Measurements from ENCODE around the gene SLC12A1.
A peak's percentile ranks its signal among the peaks of the same experiment; 100 is the strongest.

The SLC12A1 gene

DNA sequence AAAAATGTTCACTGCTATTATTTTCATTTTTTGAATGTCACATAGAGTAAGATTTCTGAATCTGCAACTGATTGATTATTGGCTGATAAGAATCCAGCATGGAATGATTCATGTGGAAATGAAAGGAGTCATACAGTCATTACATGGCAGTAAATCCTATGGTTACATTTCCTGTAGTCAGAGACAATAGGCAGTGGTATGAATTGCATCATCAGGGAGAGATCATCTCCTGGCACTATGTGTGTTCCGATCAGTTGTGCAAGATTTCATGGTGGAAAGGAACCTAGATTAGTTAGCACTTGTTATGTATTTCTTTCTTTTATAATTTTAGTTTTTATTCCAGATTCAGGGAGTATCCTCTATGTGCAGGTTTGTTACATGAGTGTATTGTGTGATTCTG is 38.8 kb downstream of the SLC12A1 start:
- DNase-seq: peak; percentile 2 to 27 (median 7)

DNA sequence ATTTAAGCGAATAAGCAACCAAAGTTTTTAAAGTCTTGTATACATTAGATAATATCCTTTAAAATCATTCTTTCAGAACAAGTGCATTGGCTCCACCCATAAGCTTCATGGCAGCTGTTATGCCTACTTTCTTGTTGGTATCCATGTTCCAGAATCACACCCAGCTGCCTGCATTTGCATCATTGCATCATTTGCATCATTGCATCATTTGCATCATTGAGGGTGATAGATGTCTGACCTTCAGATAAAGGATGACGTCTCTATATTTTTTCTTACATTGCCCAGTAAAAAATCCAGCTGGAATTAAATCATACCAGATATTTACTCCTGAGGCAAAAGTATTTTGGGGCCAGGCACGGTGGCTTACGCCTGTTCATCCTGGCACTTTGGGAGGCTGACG is 42.3 kb downstream of the SLC12A1 start:
- DNase-seq: no peak

DNA sequence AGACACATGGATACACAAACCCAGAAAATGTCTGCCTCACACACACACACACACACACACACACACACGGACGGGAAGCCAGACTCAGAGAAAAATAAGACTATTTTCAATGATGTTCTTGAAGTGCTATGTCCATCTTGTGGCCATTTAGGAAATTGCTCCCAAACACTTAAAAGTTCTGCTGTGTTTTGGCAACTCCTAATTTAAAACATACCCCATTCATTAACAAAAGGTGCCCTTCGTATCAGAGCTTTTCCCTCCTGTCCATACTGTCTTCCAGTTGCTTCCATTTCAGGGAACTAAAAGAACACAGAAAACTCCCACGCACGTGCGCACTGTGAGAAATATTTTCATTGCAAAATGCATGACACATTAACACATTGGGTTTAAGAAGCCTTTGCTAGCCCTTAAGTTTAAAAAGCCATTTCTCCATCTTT is 44.6 kb downstream of the SLC12A1 start:
- DNase-seq: peak; percentile 31 to 62 (median 55)

DNA sequence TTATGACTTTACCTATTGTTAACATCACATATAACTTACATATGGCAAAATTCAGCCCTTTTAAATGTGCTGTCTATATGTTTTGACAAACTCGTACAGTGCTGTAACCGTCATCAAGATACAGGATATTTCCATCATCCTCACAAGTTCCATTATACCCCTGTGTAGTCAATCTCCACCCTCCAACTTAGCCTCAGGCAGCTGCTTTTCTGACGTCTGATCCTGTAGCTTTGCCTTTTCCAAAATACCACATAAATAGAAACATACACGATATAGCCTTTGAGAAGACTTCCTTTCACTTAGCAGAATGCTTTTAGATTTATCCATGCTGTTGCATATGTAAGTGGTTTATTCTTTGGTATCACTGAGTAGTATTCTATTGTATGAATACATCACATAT is 47.1 kb downstream of the SLC12A1 start:
- no peak for DNase-seq

DNA sequence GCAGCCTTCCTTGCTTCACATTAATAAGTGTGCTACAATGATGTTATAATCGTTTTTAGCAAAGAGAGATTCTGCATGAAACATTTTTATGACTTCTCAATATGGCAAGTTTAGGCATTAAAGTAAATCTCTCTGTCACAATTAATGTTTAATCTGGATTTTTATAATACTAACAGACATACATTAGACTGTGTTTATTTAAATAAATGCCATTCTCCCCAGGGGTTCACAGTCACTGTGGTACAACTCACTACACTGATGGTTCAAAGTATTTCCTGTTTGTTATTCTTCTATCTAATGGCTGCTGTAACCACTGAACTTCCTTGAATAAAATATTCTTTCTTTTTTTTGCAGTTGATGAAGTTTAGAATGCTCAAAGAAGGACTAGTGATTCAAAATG is 59.0 kb downstream of the SLC12A1 start:
- no peak for DNase-seq

DNA sequence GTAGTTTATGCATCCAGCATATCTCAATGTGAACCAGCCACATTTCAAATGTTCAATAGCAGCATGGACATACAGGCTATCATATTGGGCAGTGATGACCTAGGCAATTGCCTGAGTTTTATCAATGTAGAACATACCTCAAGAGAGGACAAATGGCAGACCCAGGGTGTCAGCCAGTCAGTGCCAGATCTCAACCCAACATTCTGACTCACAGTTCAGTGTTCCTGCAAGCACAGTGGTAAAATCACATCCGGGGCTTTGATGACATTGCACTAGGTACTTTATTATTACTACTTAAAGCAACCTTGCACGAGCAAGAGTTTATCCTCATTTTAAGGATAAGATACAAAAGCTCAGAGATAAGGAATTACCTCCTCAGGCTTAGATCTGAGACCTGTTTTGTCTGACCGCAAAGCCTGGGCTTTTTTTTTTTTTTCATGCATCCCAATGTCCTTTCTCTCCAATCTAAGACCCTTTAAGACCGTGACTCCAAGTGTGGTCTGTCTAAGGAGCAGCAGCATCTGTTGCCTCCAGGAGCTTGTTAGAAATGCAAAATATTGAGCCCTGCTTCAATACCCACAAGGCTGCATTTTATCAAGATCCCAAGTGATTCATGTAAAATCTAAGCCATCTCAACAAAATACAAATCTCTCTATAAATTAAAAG is 60.1 kb downstream of the SLC12A1 start:
- no peak for DNase-seq

DNA sequence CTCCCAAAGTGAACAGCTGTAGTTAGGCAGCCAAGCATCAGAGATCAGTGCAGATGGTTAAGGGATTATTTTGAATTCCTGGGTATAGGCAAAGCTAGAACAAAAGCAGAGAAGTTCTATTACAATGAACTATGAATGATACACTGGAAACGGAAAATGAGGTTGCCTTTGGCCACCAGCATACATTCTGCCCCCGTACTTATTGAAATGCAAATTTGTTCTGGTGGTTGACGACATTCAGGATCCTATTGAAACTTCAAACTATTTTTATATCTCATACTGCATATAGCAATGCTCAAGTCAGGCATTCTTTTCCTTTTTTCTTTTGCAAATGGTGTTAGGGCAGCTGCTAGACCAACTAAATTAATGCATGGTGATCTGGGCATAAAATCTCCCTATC is 61.7 kb downstream of the SLC12A1 start:
- no peak for DNase-seq

DNA sequence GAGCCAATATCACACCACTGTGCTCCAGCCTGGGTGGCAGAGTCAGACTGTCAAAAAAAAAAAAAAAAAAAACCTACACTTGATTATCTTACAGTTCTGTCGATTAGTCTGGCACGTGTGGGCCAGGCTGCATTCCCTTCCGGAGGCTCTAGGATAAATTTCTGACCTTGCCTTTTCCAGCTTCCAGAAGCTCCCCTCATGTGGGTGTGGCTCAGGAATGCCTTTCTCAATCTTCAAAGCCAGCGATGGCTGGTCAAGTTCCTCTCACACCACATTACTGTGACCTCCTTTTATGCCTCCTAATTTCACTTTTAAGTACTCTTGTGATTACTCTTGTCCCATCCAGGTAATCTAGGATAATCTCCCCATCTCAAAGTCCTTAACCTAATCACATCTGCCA is 66.9 kb downstream of the SLC12A1 start:
- no peak for DNase-seq

DNA sequence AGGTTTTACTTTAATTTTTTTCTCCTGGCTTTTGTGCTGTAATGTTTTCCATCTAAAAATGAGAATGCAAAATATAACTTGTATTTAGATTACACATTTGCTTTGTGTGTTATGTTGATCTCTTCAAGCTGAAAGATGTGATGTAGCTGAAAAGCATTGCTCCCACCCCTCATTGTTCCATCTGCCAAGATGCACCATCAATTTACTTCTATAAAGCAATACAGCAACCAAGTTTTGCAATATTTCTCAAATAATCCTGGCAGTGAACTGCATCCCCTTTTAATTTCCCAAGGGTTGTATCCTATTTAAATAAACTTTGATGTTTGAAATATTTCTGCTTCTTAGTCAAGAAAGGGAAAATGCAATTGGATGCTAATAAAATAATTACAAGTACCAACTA is 72.6 kb downstream of the SLC12A1 start:
- DNase-seq: no peak

DNA sequence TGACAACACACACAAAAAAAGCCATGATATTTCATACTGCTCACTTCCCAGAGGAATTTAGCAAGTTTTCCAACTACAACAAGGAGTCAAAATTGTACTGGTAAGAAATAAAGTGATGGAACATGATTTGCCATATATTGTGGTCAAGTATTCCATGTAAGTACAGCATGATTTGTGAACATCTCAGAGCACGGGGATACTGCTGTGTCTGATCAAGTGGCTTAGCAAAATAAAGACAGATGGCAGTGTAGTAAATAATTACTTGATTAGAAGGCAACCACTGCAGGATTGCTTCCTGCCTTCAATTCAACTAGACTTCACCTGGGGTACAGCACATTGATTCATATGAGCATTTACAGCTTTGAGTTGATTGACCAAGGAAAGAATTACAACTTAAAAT is 73.5 kb downstream of the SLC12A1 start:
- DNase-seq: no peak

DNA sequence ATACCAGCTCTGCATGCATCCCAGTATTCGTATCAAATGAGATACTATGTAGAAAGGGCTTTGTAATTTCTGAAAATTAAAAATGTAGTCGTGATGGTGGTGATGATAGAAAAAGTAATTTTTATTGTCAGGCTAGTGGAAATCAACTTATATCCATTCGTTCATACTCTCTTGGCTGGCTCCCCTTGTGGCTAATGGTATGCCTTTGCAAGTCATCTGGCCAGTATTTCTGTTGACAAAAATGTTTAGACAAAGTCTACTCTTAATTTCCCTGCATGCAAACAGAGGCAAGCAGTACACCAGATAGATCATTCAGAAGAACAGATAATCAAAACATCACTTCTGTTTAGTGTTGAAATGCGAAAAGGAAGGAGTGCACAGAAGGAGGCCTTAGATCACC is 75.6 kb downstream of the SLC12A1 start:
- no peak for DNase-seq

DNA sequence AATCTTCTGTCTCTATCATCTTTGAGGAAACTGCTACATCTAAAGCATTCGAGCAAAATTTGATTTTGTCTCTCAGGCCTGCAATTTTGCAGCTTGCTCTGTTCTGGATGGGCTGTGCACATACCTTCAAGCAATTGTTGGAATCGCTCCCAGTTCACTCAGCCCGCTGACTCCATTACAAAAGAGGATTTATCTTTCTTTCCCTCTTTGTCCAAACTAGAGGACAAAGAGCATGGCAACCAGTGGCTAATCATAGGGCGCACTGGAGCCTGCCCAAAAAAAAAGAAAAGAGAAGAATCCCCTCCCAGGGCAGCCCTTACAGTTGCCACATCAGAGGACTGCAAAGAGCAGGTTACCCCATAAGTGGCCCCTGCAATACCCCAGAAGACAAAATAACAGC is 76.1 kb downstream of the SLC12A1 start:
- DNase-seq: no peak

DNA sequence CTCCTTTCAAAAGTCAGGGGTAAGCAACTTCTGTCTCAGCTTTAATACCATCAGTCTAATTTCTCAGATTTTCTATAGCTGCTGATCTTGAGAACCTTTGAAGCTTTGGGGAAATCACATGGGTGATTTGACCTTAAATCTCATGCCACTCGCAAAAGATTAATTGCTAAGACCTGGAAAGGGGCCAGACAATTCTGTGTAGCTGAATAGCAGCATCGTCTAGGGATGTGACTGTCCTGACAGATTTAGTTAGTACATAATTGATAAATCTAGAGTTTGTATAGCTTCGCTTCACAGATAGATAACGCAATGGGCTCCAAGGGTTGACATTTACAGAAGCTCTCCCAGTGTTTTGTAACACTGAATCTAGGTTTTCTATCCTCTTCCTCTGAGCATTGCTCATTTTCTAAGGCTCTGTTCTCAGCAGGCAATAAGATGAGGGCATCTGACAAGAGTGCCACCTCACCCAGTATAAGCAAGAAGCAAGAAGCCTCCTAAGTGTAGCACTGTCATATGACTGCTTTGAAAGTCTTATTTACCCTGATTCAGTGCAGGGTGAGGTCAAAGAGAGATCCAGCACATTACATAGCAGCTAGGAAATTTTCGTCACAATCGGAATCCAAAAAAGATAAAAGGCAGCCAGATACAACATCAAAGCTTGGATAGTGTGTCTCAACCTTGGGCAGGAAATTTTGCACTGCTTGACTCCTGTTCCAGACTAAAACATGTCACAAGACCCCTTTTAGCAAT is 77.5 kb downstream of the SLC12A1 start:
- DNase-seq: no peak

DNA sequence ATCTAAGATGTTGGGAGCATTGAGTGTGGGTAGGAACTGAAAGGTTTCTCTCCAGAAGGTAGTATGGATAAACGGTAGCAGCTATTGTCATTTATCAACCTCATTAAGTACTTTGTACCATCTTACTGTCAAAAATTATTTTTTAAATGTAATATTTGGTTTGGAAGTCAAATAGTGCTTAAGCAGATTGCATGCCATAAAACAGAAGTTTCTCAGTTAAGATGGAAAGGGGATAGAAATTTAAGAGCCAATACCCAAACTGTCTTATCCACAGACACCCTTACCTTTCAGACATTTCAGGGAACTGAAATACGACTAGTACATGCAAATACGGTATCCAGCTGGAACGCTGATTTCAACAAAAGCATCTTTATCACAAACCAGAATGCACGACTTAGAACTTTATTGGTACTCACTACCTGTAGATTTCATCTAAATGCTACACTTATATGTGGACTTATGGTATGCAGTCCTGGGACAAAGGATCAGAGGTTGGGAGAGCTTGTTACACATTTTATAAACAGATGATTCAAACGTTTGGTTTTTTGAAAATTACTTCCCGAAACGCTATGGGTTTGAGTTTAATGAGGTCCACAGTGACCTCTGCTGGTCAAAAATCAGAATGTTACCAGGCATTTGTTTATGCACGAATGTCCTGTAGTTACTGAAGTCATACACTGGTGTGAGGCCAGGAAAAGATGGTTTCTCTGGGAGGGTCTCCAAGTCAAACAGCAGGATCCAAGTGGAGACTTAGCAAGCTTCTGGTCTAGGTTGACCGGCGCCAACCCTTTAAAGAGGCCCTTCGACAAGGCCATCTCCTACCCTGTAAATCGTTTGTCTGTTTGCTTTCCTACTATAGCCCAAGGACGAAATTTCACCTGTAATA is 79.5 kb downstream of the SLC12A1 start:
- peak; percentile 79 to 86 (median 80) for DNase-seq

DNA sequence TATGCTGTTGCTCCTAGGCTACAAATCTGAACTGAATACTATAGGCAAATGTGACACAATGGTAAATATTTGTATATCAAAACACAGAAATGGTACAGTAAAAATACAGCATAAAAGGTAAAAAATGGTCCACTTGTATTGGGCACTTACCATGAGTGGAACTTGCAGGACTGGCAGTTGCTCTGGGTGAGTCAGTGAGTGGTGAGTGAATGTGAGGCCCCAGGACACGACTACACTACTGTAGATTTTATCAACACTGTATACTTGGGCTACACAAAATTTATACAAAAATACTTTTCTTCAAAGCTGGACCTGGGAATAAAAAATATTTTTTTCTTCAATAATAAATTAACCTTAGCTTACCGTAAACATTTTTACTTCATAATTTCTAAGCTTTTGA is 83.5 kb downstream of the SLC12A1 start:
- DNase-seq: no peak

DNA sequence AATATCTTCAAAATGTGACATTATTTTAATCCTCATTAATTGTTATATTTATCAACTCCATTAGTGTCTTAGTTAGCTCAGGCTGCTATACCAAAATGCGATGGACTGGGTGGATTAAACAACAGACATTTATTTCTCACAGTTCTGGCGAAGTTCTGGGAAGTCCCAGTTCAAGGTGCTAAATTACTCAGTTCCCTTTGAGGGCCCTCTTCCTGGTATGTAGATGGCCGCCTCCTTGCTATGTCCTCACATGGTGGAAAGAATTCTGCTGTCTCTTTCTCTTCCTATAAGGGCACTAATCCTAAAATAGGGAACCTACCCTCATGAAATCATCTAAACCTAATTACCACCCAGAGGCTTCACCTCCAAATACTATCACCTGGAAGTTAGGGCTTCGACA is 86.4 kb downstream of the SLC12A1 start:
- no peak for DNase-seq

DNA sequence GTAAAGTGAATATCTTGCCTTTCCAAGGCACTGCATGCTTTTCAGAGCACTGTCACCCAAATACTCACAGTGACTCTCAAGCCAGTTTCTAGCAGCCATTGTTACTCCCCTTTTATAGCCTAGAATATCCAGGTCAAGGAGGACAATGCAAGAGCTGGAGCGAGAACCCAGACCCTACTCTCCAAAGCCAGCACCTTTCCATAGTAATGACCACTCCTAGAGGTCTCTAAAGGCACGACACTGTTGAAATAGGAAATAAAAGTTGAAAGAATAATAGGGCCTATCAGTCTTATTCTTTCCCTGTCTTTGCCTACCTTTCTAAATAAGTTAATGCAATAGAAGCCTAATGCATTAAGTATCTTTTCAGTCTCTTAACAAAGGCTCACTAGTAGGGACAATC is 91.6 kb downstream of the SLC12A1 start:
- no peak for DNase-seq

DNA sequence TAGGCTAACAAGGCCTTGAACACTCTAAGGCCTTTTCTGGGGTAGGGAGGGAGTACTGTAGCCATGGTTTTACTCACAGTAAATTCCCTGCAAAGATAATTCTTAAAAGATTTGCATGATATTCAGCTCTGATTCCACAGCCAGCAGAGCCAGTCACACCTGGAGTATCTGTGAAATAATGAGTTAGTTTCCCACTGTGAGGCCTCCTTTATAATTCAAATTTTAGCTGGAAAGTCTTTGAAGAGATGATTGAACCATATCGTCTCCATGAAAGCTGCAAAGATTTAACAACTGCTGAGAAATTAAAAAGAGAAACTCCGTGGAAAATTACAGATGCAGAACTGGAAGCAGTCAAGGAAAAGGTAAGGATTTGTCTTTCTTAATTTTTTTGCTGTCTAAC is 92.8 kb downstream of the SLC12A1 start:
- no peak for DNase-seq

DNA sequence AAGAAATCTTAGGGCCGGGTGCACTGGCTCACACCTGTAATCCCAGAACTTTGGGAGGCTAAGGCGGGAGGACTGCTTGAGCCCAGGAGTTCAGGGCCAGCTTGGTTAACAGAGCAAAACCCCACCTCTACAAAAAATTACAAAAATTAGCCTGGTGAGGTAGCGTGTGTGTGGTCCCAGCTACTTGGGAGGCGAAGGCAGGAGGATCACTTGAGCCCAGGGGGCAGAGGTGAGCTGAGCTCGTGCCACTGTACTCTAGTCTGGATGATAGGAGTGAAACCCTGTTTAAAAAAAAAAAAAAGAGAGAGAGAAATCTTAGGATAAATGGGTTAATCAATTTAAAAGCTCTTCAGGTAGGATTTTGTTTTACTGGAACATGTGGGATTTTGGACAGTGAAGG is 93.9 kb downstream of the SLC12A1 start:
- no peak for DNase-seq

DNA sequence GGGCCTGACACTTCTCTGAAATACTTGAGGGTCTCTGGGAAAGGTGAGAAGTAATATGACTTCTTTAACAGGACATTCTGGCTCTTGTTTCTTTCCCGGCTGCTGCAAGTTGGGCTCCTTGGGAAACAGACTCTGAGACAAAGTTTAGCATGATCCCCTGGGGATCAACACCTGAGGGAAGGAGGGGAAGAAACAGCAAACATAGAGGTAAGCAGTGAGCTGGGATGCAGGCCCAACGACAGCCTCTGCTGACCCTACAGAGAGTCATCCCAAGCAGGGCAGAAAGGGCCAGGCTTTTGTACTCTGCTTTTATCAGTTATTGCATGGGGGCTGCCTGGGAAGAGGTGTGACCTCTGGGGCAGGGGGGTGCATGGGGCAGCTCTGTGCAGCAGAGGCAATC is 98.3 kb downstream of the SLC12A1 start:
- no peak for DNase-seq

DNA sequence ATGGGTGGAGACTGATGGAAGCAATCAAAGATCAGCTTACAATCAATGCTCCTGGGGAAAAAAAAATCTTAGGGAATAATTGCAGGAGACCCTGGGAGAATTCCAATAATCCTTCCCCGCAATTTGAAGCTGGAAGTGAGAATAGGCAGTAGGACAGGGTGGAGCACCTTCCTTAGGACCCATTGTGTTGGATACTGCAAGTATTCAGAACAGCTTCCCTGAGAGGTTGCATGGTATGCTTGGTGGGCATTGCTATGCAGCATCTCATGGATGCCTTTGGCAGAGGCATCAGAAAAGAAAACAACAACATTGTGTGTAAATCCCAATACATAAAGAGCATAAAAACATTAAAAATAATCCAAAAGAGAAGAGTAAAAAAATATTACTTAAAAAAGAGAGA is 100.5 kb downstream of the SLC12A1 start:
- DNase-seq: no peak

DNA sequence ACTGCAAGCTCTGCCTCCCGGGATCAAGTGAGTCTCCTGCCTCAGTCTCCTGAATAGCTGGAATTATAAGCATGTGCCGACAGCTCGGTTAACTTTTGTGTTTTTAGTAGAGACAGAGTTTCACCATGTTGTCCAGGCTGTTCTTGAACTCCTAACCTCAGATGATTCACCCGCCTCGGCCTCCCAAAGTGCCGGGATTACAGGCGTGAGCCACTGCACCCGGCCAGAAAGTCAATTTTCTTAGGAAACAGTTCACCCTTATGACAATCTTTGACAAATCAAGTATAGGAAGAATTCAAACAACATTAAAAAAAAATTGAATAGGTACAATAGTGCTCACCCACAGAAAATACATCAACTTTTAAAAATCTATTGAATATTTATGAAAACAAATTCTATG is 101.5 kb downstream of the SLC12A1 start:
- DNase-seq: no peak

DNA sequence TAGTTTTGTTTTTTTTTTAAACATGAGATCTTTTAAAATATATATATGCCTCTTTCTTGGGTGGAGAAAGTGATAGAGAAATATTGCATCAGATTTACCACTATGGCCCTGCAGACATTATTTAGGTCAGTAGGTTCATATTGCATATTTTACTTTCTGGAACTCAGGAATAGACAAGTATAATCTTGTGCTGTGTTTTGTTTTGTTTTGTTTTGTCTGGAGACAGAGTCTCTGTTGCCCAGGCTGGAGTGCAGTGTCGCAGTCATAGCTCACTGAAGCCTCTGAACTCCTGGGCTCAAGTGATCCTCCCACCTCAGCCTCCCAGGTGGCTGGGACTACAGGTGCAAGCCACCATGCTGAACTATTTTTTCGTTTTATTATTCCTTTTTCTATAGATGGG is 103.6 kb downstream of the SLC12A1 start:
- no peak for DNase-seq

DNA sequence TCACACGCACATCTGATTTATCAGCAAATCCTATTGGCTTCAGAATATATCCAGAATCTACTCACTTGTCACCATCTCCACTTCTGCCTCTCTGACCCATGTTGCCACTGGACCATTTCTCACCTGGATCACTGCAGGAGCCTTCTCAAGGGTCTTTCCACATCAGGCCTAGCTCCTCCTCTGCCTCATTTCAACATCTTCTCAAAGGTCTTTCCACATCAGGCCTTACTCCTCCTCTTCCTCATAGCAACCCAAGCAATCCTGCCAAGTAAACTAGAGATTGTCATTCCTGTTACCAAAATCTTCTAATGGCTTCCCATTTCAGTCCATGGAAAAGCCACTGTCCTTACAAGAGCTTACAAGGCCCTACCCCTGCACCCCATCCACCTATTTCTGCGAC is 107.1 kb downstream of the SLC12A1 start:
- no peak for DNase-seq

Data from suppressor macrophage treated with lipopolysaccharide for 1 hour (primary cell).